HCT116 (cell line): ENCODE data around the gene TEX26. TPM values are rescaled to one million over a fixed set of nuclear protein-coding genes. Genes with fewer than 3 reads are reported as not detected.
A peak's percentile ranks its signal among the peaks of the same experiment; 100 is the strongest.

Experiments
- ATAC-seq: fragments of 200-7000 bp; cut with Tn5 transposase; 2 replicates; pipeline ENCODE4 v1.9.1; 2020; ENCODE audit warnings: mild to moderate bottlenecking, moderate library complexity
- BruUV-seq: library from RNA; stranded (reverse); fragments of 400-500 nt; replicated peaks from 2 replicates; lab custom pipeline; 2021; lab: Mats Ljungman, UMichigan
- CTCF ChIA-PET: fragments of 300-600 bp; sonication (Branson Sonifier 250); formaldehyde crosslinking; loops from one replicate; lab custom pipeline; 2021; ENCODE audit warnings: antibody characterized with exemption; lab: Charles Lee
- POLR2A ChIA-PET: fragments of 300-600, 350-600 bp; sonication (Branson Sonifier 250); formaldehyde crosslinking; loops from one replicate; lab custom pipeline; 2021; ENCODE audit warnings: antibody characterized with exemption; lab: Charles Lee
- RAD21 ChIA-PET, 2 experiments: fragments of 300-600 bp; sonication (Branson Sonifier 250); formaldehyde crosslinking; loops; one replicate each; lab custom pipeline; 2023; ENCODE audit warnings: low total read pairs in 2 of 2; ENCODE audit not compliant: uncharacterized antibody in 2 of 2, unreplicated experiment in 2 of 2, low non-redundant PET in 1 of 2; lab: Charles Lee
- DNase-seq: peaks from one replicate; pipeline ENCODE4 v3.0.0-alpha.2; 2010; ENCODE audit warnings: low read depth, low spot score
- H2AFZ ChIP-seq: fragments of 200-600 bp; shearing (Covaris generic), sonication (generic); 2 replicates; pipeline ENCODE4 v1.6.1; 2017; ENCODE audit warnings: low read depth, mixed run types, mixed read lengths, antibody characterized with exemption, low read length; ENCODE audit not compliant: poor library complexity, severe bottlenecking
- H3K27ac ChIP-seq: 2 replicates; pipeline ENCODE4 v1.5.1; 2012; ENCODE audit warnings: low read depth, low read length
- H3K27me3 ChIP-seq: fragments of 200-600 bp; sonication (generic); 2 replicates; pipeline ENCODE4 v1.6.1; 2016; ENCODE audit warnings: mixed run types, low read length, mixed read lengths; ENCODE audit not compliant: insufficient read depth
- H3K36me3 ChIP-seq, 2 experiments: fragments of 200-500 bp in 1 of 2; fragments of 200-600 bp in 1 of 2; sonication (Bioruptor generic) in 1 of 2; sonication (generic) in 1 of 2; 2 replicates each; pipeline versions ENCODE4 v1.5.1 to v1.6.1; 2014 to 2016; ENCODE audit warnings: low read length in 2 of 2, inconsistent platforms in 1 of 2, mixed read lengths in 1 of 2, mixed run types in 1 of 2; ENCODE audit not compliant: insufficient read depth in 2 of 2, control insufficient read depth in 1 of 2
- H3K4me1 ChIP-seq, 2 experiments: fragments of 200-600 bp in 1 of 2; sonication (generic) in 1 of 2; 2 replicates each; pipeline versions ENCODE4 v1.5.1 to v1.6.1; 2012 to 2017; ENCODE audit warnings: low read length in 2 of 2, inconsistent platforms in 1 of 2, mild to moderate bottlenecking in 1 of 2, mixed read lengths in 1 of 2, mixed run types in 1 of 2, moderate library complexity in 1 of 2; ENCODE audit not compliant: insufficient read depth in 2 of 2, control insufficient read depth in 1 of 2
- H3K4me2 ChIP-seq: fragments of 200-600 bp; sonication (generic); 2 replicates; pipeline ENCODE4 v1.6.1; 2017; ENCODE audit warnings: mixed run types, low read length, mixed read lengths
- H3K4me3 ChIP-seq, 2 experiments: fragments of 200-600 bp in 1 of 2; sonication (generic) in 1 of 2; replicated peaks in 1 of 2; 2 replicates each; pipeline ENCODE4 v1.5.1; 2011 to 2016; ENCODE audit warnings: low read length in 2 of 2, control low read depth in 1 of 2, low read depth in 1 of 2, mild to moderate bottlenecking in 1 of 2, mixed read lengths in 1 of 2, mixed run types in 1 of 2
- H3K79me2 ChIP-seq: fragments of 200-600 bp; sonication (generic); 2 replicates; pipeline ENCODE4 v1.6.1; 2017; ENCODE audit warnings: mild to moderate bottlenecking, mixed run types, low read length, moderate library complexity, mixed read lengths; ENCODE audit not compliant: insufficient read depth
- H3K9ac ChIP-seq: fragments of 200-600 bp; sonication (generic); 2 replicates; pipeline ENCODE4 v1.6.1; 2016; ENCODE audit warnings: low read length, mixed read lengths
- H3K9me2 ChIP-seq: fragments of 200-600 bp; sonication (generic), shearing (Covaris generic); 2 replicates; pipeline ENCODE4 v1.6.1; 2017; ENCODE audit warnings: mixed run types, mild to moderate bottlenecking, moderate library complexity; ENCODE audit not compliant: insufficient read depth
- H3K9me3 ChIP-seq, 2 experiments: fragments of 200-500 bp in 1 of 2; fragments of 200-600 bp in 1 of 2; sonication (Bioruptor generic) in 1 of 2; sonication (generic) in 1 of 2; 2 replicates each; pipeline ENCODE4 v1.6.1; 2014 to 2017; ENCODE audit warnings: low read length in 2 of 2, mixed read lengths in 2 of 2, inconsistent platforms in 1 of 2, low read depth in 1 of 2, mild to moderate bottlenecking in 1 of 2, mixed run types in 1 of 2, moderate library complexity in 1 of 2; ENCODE audit not compliant: control insufficient read depth in 1 of 2, insufficient read depth in 1 of 2
- H4K20me1 ChIP-seq: fragments of 200-600 bp; sonication (generic), shearing (Covaris generic); 2 replicates; pipeline ENCODE4 v1.6.1; 2017; ENCODE audit warnings: mixed run types, mild to moderate bottlenecking, moderate library complexity; ENCODE audit not compliant: insufficient read depth
- CEBPB ChIP-seq: IDR thresholded peaks from 2 replicates; pipeline ENCODE4 v1.6.1; 2012; ENCODE audit warnings: low read depth
- EGR1 ChIP-seq: IDR thresholded peaks from 2 replicates; pipeline ENCODE4 v1.6.1; 2012; ENCODE audit warnings: low read depth
- EZH2phosphoT487 ChIP-seq: fragments of 200-600 bp; IDR thresholded peaks from 2 replicates; pipeline ENCODE4 v1.6.1; 2018; ENCODE audit warnings: antibody characterized with exemption, borderline replicate concordance
- FOSL1 ChIP-seq: IDR thresholded peaks from 2 replicates; pipeline ENCODE4 v1.6.1; 2012; ENCODE audit warnings: low read depth
- JUND ChIP-seq: IDR thresholded peaks from 2 replicates; pipeline ENCODE4 v1.6.1; 2012
- POLR2AphosphoS5 ChIP-seq: IDR thresholded peaks from 2 replicates; pipeline ENCODE4 v1.6.1; 2011; ENCODE audit warnings: mild to moderate bottlenecking, low read depth, low read length, moderate library complexity
- SRF ChIP-seq: IDR thresholded peaks from 2 replicates; pipeline ENCODE4 v1.6.1; 2012; ENCODE audit warnings: low read depth
- TCF7L2 ChIP-seq: IDR thresholded peaks from 2 replicates; pipeline ENCODE4 v1.7.0; 2011; ENCODE audit warnings: borderline replicate concordance, inconsistent platforms; ENCODE audit not compliant: insufficient read depth, insufficient read length; ENCODE audit errors: extremely low read depth
- YY1 ChIP-seq: IDR thresholded peaks from 2 replicates; pipeline ENCODE4 v1.6.1; 2011; ENCODE audit warnings: low read length, low read depth, moderate library complexity, mild to moderate bottlenecking; ENCODE audit not compliant: insufficient replicate concordance; ENCODE audit errors: extremely low read depth
- ZBTB33 ChIP-seq: IDR thresholded peaks from 2 replicates; pipeline ENCODE4 v1.6.1; 2011; ENCODE audit warnings: mild to moderate bottlenecking, low read length, moderate library complexity; ENCODE audit not compliant: insufficient replicate concordance; ENCODE audit errors: extremely low read depth
- intact Hi-C: fragments of 100-400 bp; cut with micrococcal nuclease; formaldehyde crosslinking; loops from 2 replicates; pipeline ENCODE4 v1.10.0; 2022
- total RNA-seq: library from RNA; stranded (reverse); gene quantifications from one replicate; pipeline ENCODE4 v1.2.1, GENCODE V29; 2021; ENCODE audit not compliant: unreplicated experiment
- TF ChIP-seq, protein P1 (sequence below): IDR thresholded peaks from 2 replicates; pipeline ENCODE4 v1.6.1; 2012; ENCODE audit warnings: low read depth

TEX26 gene
- total RNA-seq, 1 experiment from 2014 or later, result not detected

GRCh38 chr13:30884543-30884942, 47.9 kb upstream of the TEX26 start (continued):
- TF ChIP-seq EZH2phosphoT487 (no peak), FOSL1 (no peak), YY1 (no peak), CEBPB (no peak), POLR2AphosphoS5 (no peak)

- ChIA-PET CTCF (no interaction called here), POLR2A (no interaction called here), RAD21 (no interaction called here)
- no peak overlapping the region for H2AFZ ChIP-seq
- H3K4me2 ChIP-seq, result no peak overlapping the region
- H3K27me3 ChIP-seq, result no peaks in the 10 kb centered on the region
- no peaks in the 10 kb centered on the region for H3K9me3 ChIP-seq
- no peak overlapping the region for H3K27ac ChIP-seq
- ATAC-seq (no peak), DNase-seq (no peak)
- no peaks in the 10 kb centered on the region; the same call in 1 of the 2 replicates for H3K9me2 ChIP-seq
- intact Hi-C loops, result no loop called here
- H3K36me3 ChIP-seq, result no peaks in the 10 kb centered on the region
- H4K20me1 ChIP-seq, result no peaks in the 10 kb centered on the region
- H3K79me2 ChIP-seq, result no peaks in the 10 kb centered on the region
- peaks cover 0 to 3% of the 10 kb centered on the region in 2 experiments; a peak in 3 of 4 replicates for H3K4me1 ChIP-seq
- TF ChIP-seq SRF, result peak; percentile 51; the same call in 1 of the 2 replicates
- no peak for TF ChIP-seq YY1
- no peak overlapping the region for H3K9ac ChIP-seq
- no TSS peak for BruUV-seq
- H3K4me3 ChIP-seq, result no peak overlapping the region
Measured at GRCh38 chr13:30889196-30889690, 43.2 kb upstream of the TEX26 start.

DNA sequence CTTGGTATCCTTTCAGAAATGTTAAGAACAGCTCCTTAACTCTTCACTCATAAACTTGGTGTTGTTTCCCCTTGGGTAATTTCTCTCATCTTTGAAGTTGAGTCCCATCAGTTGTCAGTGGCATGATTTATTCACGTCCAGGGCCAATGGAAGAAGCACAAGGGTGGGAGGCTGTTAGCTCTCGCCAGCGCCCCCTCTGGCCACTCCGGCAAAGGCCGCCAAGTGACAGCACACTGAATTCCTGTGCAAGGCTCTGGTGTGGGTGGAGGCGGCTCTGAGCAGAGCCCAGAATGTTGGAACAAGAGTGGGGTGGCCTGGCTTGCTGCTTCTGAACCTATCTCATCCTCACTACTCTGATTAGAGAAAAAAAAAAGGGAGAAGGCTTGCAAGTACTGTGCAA, 39.5 kb upstream of the TEX26 start:
- peak; percentile 100 for ATAC-seq
- H3K4me3 ChIP-seq, result no peak overlapping the region
- no peaks in the 10 kb centered on the region for H3K36me3 ChIP-seq
- peaks cover 0 to 3% of the 10 kb centered on the region in 2 experiments; a peak in 3 of 4 replicates for H3K4me1 ChIP-seq
- no peaks in the 10 kb centered on the region for H3K27me3 ChIP-seq
- no peaks in the 10 kb centered on the region for H4K20me1 ChIP-seq
- no peaks in the 10 kb centered on the region; the same call in 1 of the 2 replicates for H3K9me2 ChIP-seq
- no peak overlapping the region for H3K27ac ChIP-seq
- peak; percentile 77 for DNase-seq
- intact Hi-C loops, result no loop called here
- peak overlapping the region; percentile 45 for H2AFZ ChIP-seq
- ChIA-PET RAD21 (no interaction called here), CTCF (interaction anchor here (0.7 to 2.2 kb wide), 10 partner anchors 9 to 152 kb away, joined by 3 to 10 read pairs (median 4); no protein-coding TSS in a partner anchor), POLR2A (interaction anchor here (1.0 kb wide), 1 partner anchor 71 kb away, joined by 3 read pairs; no protein-coding TSS in a partner anchor)
- no peaks in the 10 kb centered on the region for H3K79me2 ChIP-seq
- BruUV-seq, result no TSS peak
- no peak overlapping the region; the same call in 1 of the 2 replicates for H3K4me2 ChIP-seq
- no peaks in the 10 kb centered on the region for H3K9me3 ChIP-seq
- H3K9ac ChIP-seq, result no peak overlapping the region
- TF ChIP-seq ZBTB33 (no peak), JUND (no peak), TCF7L2 (peak; percentile 72), EGR1 (peak; percentile 37; the same call in 1 of the 2 replicates)
- TF ChIP-seq, protein P1, sequence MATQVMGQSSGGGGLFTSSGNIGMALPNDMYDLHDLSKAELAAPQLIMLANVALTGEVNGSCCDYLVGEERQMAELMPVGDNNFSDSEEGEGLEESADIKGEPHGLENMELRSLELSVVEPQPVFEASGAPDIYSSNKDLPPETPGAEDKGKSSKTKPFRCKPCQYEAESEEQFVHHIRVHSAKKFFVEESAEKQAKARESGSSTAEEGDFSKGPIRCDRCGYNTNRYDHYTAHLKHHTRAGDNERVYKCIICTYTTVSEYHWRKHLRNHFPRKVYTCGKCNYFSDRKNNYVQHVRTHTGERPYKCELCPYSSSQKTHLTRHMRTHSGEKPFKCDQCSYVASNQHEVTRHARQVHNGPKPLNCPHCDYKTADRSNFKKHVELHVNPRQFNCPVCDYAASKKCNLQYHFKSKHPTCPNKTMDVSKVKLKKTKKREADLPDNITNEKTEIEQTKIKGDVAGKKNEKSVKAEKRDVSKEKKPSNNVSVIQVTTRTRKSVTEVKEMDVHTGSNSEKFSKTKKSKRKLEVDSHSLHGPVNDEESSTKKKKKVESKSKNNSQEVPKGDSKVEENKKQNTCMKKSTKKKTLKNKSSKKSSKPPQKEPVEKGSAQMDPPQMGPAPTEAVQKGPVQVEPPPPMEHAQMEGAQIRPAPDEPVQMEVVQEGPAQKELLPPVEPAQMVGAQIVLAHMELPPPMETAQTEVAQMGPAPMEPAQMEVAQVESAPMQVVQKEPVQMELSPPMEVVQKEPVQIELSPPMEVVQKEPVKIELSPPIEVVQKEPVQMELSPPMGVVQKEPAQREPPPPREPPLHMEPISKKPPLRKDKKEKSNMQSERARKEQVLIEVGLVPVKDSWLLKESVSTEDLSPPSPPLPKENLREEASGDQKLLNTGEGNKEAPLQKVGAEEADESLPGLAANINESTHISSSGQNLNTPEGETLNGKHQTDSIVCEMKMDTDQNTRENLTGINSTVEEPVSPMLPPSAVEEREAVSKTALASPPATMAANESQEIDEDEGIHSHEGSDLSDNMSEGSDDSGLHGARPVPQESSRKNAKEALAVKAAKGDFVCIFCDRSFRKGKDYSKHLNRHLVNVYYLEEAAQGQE, result no peak
